Fibroblast of lung (primary cell): ENCODE data around the gene GLYATL2. TPM values are rescaled to one million over a fixed set of nuclear protein-coding genes. Genes with fewer than 3 reads are reported as not detected.

Experiments
- DNase-seq, 2 donors: peaks; one replicate each; pipeline versions ENCODE4 v3.0.0 to v3.0.0-alpha.2; 2010; ENCODE audit warnings: low read depth in 2 of 2
- H2AFZ ChIP-seq: 2 replicates; pipeline ENCODE4 v1.5.1; 2012; ENCODE audit warnings: low read length, control low read depth, inconsistent platforms
- H3K27ac ChIP-seq: 2 replicates; pipeline ENCODE4 v1.5.1; 2011; ENCODE audit warnings: low read length, control low read depth; ENCODE audit not compliant: insufficient read depth
- H3K27me3 ChIP-seq: 2 replicates; pipeline ENCODE4 v1.5.1; 2011; ENCODE audit warnings: mild to moderate bottlenecking, low read length; ENCODE audit not compliant: control insufficient read depth, insufficient read depth
- H3K36me3 ChIP-seq: 2 replicates; pipeline ENCODE4 v1.5.1; 2011; ENCODE audit warnings: low read length; ENCODE audit not compliant: control insufficient read depth, insufficient read depth
- H3K4me1 ChIP-seq: 2 replicates; pipeline ENCODE4 v1.5.1; 2011; ENCODE audit warnings: low read length; ENCODE audit not compliant: control insufficient read depth, insufficient read depth; ENCODE audit errors: extremely low read depth
- H3K4me2 ChIP-seq: 2 replicates; pipeline ENCODE4 v1.5.1; 2011; ENCODE audit warnings: low read length, control low read depth; ENCODE audit not compliant: insufficient read depth; ENCODE audit errors: extremely low read depth
- H3K4me3 ChIP-seq, 4 experiments: fragments of 200-600 bp in 1 of 4; sonication (generic) in 1 of 4; replicated peaks in 1 of 4; 2 replicates each; pipeline ENCODE4 v1.5.1; 2011 to 2016; ENCODE audit warnings: low read length in 4 of 4, low read depth in 3 of 4, mild to moderate bottlenecking in 3 of 4, control low read depth in 2 of 4, inconsistent platforms in 1 of 4, mixed read lengths in 1 of 4; ENCODE audit not compliant: insufficient read depth in 1 of 4; ENCODE audit errors: control extremely low read depth in 1 of 4
- H3K79me2 ChIP-seq: 2 replicates; pipeline ENCODE4 v1.5.1; 2012; ENCODE audit warnings: mild to moderate bottlenecking, low read length, inconsistent platforms; ENCODE audit not compliant: control insufficient read depth, insufficient read depth
- H3K9ac ChIP-seq: 2 replicates; pipeline ENCODE4 v1.5.1; 2011; ENCODE audit warnings: mild to moderate bottlenecking, low read length, control low read depth; ENCODE audit not compliant: insufficient read depth
- H3K9me3 ChIP-seq: 2 replicates; pipeline ENCODE4 v1.5.1; 2012; ENCODE audit warnings: low read depth, low read length; ENCODE audit not compliant: control insufficient read depth, insufficient read depth
- H4K20me1 ChIP-seq: 2 replicates; pipeline ENCODE4 v1.5.1; 2011; ENCODE audit warnings: low read length; ENCODE audit not compliant: control insufficient read depth, insufficient read depth; ENCODE audit errors: extremely low read depth
- EZH2 ChIP-seq: IDR thresholded peaks from 2 replicates; pipeline ENCODE4 v1.5.1; 2012; ENCODE audit warnings: low read length, control low read depth, mild to moderate bottlenecking; ENCODE audit errors: missing control alignments
- polyA plus RNA-seq, 2 donors: library from polyadenylated mRNA; depleted of rRNA in 1 of 2; stranded (reverse) in 1 of 2; unstranded in 1 of 2; fragments of >200 nt; gene quantifications; 2 replicates each; pipeline ENCODE4 v1.2.1, GENCODE V29; 2011 to 2012; ENCODE audit warnings: missing spikeins in 1 of 2
- total RNA-seq: library from RNA; depleted of rRNA; stranded (reverse); fragments of >200 nt; gene quantifications from 2 replicates; pipeline ENCODE4 v1.2.1, GENCODE V29; 2014
- TF ChIP-seq, protein P1 (sequence below), 2 donors: IDR thresholded peaks in 1 of 2; conservative IDR thresholded peaks in 1 of 2; 1 replicate in 1 of 2; 2 replicates in 1 of 2; pipeline ENCODE4 v1.5.1; 2011 to 2012; ENCODE audit warnings: low read length in 2 of 2, control low read depth in 1 of 2, inconsistent platforms in 1 of 2, low read depth in 1 of 2, mild to moderate bottlenecking in 1 of 2

The GLYATL2 gene
- total and polyA plus RNA-seq, 2 donors (not counting 1 experiment from before 2014, with no cell fraction given), result 1.3 to 2.0 TPM

DNA sequence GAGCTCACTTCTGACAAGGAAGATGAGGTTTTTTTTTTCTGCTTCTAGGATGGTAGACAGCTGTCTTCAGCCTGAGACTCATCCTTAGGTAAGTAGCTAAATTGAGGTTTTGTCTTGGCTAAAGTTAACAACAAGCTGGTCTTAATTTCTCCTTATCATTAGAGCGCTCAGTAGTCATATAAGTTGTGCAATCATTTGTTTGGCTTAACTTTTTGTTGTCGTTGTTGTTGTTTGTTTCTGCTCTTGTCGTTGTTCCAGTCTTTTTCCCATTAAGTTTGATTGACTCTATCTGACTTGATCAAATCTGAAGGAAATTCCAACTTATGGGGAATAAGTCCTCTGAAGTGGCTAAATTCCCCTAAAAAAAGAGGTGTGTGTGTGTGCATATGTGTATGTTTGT lies 33.0 kb downstream of the GLYATL2 start:
- H3K27me3 ChIP-seq, result no peaks in the 10 kb centered on the region
- no peak overlapping the region for H3K9ac ChIP-seq
- H3K9me3 ChIP-seq, result no peaks in the 10 kb centered on the region
- H3K4me1 ChIP-seq, result no peaks in the 10 kb centered on the region
- no peak overlapping the region for H3K4me2 ChIP-seq
- TF ChIP-seq EZH2, result no peak
- TF ChIP-seq, protein P1, sequence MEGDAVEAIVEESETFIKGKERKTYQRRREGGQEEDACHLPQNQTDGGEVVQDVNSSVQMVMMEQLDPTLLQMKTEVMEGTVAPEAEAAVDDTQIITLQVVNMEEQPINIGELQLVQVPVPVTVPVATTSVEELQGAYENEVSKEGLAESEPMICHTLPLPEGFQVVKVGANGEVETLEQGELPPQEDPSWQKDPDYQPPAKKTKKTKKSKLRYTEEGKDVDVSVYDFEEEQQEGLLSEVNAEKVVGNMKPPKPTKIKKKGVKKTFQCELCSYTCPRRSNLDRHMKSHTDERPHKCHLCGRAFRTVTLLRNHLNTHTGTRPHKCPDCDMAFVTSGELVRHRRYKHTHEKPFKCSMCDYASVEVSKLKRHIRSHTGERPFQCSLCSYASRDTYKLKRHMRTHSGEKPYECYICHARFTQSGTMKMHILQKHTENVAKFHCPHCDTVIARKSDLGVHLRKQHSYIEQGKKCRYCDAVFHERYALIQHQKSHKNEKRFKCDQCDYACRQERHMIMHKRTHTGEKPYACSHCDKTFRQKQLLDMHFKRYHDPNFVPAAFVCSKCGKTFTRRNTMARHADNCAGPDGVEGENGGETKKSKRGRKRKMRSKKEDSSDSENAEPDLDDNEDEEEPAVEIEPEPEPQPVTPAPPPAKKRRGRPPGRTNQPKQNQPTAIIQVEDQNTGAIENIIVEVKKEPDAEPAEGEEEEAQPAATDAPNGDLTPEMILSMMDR (conservative IDR thresholded peaks at IDR 0.05 in 1 of 2, IDR thresholded peaks at IDR 0.05 in 1 of 2; ENCODE audit: low read depth in 1 of 2, low read length in 2 of 2), result no peak
- no peaks in the 10 kb centered on the region for H4K20me1 ChIP-seq
- no peak overlapping the region for H2AFZ ChIP-seq
- H3K79me2 ChIP-seq, result no peaks in the 10 kb centered on the region
- no peaks in the 10 kb centered on the region for H3K36me3 ChIP-seq
- no peak for DNase-seq
- H3K4me3 ChIP-seq, result no peak overlapping the region
- H3K27ac ChIP-seq, result no peak overlapping the region

DNA sequence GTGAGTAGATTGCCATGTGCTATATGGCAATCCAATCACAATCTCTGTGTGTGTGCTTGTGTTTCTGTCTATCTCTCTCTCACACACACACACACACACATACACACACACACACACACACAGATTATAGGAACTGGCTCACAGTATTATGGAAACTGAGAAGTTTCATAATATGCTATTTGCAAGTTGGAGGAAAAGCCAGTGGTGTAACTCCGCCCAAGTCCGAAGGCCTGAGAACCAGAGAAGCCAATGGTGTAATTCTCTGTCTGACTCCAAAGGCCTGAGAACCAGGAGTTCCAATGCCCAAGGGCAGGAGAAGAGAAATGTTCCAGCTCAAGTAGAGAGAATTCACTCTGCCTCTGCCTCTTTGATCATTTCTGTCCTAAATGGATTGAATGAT lies 37.2 kb downstream of the GLYATL2 start:
- Histone ChIP-seq H3K27me3 (no peaks in the 10 kb centered on the region), H3K9me3 (no peaks in the 10 kb centered on the region), H4K20me1 (no peaks in the 10 kb centered on the region), H3K27ac (no peak overlapping the region), H3K9ac (no peak overlapping the region), H2AFZ (no peak overlapping the region), H3K4me3 (no peak overlapping the region), H3K36me3 (no peaks in the 10 kb centered on the region), H3K79me2 (no peaks in the 10 kb centered on the region), H3K4me1 (no peaks in the 10 kb centered on the region), H3K4me2 (no peak overlapping the region)
- no peak for DNase-seq
- TF ChIP-seq, protein P1 (conservative IDR thresholded peaks at IDR 0.05 in 1 of 2, IDR thresholded peaks at IDR 0.05 in 1 of 2; ENCODE audit: low read depth in 1 of 2, low read length in 2 of 2), result no peak
- TF ChIP-seq EZH2, result no peak

DNA sequence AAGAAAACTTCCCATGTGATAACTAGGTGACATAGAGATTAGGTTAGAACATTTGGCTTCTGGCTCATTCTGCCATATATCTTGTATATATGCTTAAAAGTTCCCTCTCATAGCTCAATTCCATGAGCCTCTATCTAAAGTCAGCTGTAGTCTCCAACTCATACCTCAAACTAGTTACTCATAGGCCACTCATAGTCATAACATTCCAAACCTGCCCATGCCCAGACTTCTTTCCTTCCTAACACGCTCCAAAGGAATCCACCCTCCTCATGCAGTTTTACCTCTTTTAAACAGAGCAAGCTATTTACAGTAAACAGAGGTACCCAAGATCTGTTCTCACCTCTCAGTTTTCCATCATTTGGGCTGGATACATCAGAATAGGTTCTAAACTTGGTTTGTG lies 39.4 kb downstream of the GLYATL2 start:
- H3K9ac ChIP-seq, result no peak overlapping the region
- H3K4me2 ChIP-seq, result no peak overlapping the region
- H2AFZ ChIP-seq, result no peak overlapping the region
- H4K20me1 ChIP-seq, result no peaks in the 10 kb centered on the region
- H3K4me3 ChIP-seq, result no peak overlapping the region
- no peak overlapping the region for H3K27ac ChIP-seq
- no peaks in the 10 kb centered on the region for H3K9me3 ChIP-seq
- no peaks in the 10 kb centered on the region for H3K79me2 ChIP-seq
- no peaks in the 10 kb centered on the region for H3K4me1 ChIP-seq
- DNase-seq, result peak in 1 of 2 donors; percentile 17
- no peaks in the 10 kb centered on the region for H3K27me3 ChIP-seq
- TF ChIP-seq, protein P1 (conservative IDR thresholded peaks at IDR 0.05 in 1 of 2, IDR thresholded peaks at IDR 0.05 in 1 of 2; ENCODE audit: low read depth in 1 of 2, low read length in 2 of 2), result no peak
- no peak for TF ChIP-seq EZH2
- no peaks in the 10 kb centered on the region for H3K36me3 ChIP-seq
